Hematopoietic multipotent progenitor cell treated with erythropoietin and hydrocortisone succinate and interleukin-3 and kit ligand, for 4 days (in vitro differentiated cells): ENCODE measurements around the gene MIDN.

ENCODE experiments used
- DNase-seq: peaks from one replicate; pipeline ENCODE4 v3.0.0-alpha.2; 2015

Gene MIDN

GRCh38 chr19:1220976-1221903, 27.1 kb upstream of the MIDN start:
- DNase-seq: no peak

- no peak for DNase-seq
These were observed 26.5 kb upstream of the MIDN start for GRCh38 chr19:1221904-1222255.

DNA sequence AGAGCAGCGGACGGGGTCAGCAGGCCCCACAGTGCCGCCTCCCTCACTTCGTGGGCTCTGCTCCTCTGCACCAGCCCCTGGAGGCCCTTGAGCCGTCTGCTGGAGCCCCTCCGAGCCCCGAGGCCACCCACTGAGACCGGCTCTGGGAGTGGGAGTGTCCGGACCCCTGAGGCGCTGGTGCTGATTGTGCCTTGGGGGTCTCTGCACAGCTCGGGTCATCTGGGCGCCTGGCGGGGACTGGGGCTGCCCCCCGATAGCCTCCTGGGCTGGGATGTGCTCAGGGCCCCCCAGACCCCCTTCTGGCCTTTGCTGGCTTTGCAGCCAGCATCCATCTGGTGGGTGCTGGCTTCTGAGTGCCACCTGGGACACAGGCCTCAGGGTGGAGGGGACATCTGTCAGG, 26.0 kb upstream of the MIDN start:
- no peak for DNase-seq

- peak; percentile 67 for DNase-seq
These were observed 25.1 kb upstream of the MIDN start for GRCh38 chr19:1223018-1223855.

DNA sequence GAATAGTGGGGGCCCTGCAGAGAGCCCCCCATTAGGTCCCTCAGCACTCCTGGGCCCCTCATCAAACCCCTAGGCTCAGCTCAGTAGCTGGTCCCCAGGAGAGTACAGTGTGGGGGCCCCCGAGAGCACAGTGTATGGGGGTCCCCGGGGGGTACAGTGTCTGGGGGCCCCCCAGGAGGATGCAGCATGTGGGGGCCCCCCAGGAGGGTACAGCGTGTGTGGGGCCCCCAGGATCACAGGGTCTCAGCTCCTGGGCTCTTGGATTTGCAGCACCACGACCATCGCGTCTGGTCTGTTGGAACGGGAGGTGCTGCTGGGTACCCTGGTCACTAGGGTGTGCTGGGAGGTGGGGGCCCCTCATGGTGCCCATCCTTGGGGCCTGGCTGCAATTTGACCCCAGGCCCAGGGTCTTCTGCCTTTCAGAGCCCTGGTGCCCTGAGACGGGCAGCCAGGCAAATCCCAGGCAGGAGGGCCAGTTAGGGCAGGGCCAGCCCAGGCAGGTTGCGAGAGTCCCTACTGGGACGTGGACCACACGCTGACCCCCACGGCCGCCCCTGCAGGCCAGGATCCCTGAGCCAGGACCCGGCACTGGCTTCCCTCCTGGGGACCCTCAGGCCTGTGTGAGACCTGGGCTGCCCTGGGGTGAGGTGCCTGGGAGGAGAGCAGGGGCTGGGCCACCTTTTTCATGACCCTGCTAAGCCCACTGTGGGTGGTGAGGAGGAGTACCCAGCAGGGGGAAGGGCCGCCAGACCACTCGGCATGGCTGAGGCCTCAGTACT, 24.1 kb upstream of the MIDN start:
- no peak for DNase-seq

- DNase-seq: no peak
These were observed 23.5 kb upstream of the MIDN start for GRCh38 chr19:1224847-1225246.

DNA sequence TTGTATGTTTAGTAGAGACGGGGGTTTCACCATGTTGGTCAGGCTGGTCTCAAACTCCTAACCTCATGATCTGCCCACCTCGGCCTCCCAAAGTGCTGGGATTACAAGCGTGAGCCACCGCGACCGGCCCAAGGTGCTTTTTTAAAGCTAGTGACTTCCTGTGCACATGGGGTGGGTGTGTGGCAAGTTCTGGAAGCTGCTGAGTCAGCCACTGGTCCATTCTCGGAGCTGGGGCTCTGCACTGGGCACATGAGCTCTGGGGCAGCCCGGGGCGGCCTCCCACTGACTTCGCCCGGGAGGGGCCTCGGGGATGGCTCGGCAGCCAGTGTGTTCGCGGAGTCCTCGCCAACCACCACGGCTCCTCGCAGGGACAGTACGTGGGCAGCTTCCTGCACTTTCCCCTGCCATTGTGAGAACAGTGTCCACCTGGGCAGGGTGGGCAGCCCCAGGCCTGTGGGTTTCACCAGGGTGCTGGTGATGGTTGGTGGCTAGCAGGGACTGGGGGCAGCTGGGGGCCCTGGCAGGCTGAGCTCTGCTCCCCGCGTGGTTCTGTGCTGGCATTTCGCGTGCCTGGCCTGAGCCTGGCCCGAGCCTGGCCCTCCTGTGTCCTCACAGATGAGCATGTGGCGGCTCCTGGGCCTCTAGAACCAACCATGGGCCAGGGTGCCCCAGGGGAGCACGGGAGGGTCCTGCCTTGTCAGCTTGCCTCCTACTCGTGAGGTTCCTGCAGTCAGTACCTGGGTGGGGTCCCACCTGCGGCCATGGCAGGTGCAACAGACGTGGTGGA, 22.8 kb upstream of the MIDN start:
- no peak for DNase-seq

- DNase-seq: no peak
These were observed 22.2 kb upstream of the MIDN start for GRCh38 chr19:1226227-1226518.

- no peak for DNase-seq
These were observed 21.7 kb upstream of the MIDN start for GRCh38 chr19:1226522-1227303.

DNA sequence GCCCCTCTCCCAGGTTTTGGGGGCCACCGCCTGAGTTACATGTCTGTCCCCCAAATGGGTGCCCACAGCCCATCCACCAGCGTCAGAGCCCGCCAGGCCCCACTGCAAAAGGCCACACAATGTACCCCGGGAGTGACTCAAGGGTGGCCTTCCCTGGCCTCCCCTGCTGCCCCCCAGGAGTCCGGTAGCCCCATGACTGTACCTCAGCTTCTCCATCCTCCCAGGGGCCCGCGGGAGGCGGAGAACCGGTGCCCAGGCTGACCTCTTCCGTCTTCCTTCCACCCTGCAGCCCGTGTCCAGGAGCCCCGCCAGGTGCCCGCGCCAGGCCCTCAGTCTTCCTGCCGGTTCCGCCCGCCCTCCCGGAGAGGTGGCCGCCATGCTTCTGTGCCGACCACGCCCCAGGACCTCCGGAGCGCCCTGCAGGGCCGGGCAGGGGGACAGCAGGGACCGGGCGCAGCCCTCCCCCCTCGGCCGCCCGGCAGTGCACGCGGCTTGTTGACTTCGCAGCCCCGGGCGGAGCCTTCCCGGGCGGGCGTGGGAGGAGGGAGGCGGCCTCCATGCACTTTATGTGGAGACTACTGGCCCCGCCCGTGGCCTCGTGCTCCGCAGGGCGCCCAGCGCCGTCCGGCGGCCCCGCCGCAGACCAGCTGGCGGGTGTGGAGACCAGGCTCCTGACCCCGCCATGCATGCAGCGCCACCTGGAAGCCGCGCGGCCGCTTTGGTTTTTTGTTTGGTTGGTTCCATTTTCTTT, 20.9 kb upstream of the MIDN start:
- DNase-seq: no peak

DNA sequence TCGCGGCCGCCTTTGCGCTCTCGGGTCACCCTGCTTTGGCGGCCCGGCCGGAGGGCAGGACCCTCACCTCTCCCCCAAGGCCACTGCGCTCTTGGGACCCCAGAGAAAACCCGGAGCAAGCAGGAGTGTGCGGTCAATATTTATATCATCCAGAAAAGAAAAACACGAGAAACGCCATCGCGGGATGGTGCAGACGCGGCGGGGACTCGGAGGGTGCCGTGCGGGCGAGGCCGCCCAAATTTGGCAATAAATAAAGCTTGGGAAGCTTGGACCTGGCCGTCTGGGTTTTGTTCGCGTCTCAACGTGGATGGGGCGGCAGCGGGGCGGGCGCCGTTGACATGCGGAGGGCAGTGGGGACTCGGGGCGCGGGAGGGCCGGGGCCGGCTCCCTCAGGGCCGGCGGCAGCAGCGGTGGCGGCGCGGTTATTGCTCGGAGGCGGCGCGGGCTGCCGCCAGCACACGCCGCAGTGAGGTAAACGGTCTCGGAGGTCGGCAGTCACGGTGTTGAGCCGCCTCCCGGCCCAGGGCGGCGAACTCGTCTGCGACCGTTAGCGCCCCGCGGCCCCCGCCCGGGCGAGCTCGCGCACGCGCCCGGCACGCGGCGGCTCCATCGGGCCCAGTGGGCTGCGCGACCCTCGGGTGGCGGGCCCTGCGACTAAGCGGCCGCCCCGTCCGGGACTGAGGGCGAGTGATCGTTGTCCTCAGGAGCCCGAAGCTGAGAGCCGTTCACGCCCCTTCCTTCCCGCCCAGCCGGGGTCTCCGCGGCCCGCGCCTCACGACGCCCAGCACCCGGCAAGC, 20.0 kb upstream of the MIDN start:
- DNase-seq: no peak

DNA sequence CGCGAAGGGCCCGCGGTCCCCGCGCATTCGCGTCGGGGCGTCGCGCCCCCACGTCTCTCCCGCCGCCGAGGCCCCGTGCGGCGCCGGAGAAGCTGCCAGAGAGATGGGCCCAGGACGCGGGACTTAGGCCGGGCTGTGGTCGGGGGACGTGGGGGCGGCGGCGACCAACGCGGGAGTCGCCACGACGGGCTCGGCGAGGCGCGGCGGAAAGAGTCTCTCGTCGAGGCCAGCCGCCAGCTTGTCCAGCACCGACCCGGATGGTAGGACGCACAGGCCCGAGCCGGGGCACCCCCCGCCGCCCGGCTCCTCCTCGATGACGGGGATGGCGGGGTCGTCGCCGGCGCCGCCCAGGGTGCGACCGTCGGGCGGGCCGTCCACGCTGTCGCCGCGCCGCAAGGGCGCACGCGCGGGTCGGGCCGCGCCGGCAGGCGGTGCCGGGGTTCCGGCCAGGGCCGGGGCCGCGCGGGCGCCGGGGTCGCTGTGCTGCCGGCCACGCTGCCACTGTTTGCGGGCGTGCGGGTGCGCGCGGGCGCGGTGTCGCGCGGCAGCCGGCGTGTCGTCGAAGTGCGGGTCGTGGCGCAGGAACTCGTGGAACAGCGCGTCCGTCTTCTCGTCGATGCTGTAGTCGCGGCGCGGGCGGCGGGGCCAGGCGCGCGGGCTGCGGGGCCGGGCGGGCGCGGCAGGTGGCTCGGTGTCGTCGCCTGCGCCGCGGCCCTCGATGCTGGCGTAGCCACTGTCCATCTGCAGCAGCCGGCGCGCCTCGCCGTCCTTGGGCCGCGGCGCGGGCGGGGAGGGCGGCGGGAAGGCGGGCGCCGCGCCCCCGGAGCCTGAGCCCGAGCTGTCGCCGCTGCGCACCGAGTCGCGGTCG, 19.1 kb upstream of the MIDN start:
- DNase-seq: no peak

- no peak for DNase-seq
These were observed 18.2 kb upstream of the MIDN start for GRCh38 chr19:1229924-1230782.

DNA sequence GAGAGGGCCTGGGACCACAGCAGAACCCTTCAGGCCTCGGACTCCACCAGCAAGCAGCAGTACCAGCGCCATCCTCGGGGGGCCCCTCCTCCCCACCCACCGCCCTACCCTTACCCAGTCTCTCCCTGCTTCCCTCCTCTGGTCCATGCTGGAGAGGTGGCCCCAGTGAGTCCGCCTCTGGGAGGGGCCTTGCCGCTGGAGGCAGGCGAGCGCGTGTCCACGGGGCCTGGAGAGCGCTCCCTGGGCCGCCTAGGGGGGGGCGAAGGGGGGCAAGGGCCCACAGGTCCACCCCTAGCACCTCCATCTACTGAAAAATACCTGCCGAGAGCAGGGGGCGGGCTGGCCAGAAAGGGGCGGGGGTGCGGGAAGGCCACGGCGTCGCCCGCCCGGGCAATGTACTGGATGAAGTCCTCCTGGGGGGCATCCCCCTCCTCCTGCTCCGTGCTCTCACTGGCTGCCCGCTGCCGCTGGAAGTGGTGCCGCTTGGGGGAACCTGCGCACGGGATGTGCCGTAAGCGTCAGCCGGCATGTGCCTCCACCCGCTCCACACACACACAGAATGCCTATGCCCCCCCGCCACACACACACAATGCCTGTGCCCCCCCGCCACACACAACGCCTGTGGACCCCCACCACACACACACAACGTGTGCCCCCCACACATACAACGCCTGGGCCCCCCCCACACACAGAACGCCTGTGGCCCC, 17.4 kb upstream of the MIDN start:
- no peak for DNase-seq

DNA sequence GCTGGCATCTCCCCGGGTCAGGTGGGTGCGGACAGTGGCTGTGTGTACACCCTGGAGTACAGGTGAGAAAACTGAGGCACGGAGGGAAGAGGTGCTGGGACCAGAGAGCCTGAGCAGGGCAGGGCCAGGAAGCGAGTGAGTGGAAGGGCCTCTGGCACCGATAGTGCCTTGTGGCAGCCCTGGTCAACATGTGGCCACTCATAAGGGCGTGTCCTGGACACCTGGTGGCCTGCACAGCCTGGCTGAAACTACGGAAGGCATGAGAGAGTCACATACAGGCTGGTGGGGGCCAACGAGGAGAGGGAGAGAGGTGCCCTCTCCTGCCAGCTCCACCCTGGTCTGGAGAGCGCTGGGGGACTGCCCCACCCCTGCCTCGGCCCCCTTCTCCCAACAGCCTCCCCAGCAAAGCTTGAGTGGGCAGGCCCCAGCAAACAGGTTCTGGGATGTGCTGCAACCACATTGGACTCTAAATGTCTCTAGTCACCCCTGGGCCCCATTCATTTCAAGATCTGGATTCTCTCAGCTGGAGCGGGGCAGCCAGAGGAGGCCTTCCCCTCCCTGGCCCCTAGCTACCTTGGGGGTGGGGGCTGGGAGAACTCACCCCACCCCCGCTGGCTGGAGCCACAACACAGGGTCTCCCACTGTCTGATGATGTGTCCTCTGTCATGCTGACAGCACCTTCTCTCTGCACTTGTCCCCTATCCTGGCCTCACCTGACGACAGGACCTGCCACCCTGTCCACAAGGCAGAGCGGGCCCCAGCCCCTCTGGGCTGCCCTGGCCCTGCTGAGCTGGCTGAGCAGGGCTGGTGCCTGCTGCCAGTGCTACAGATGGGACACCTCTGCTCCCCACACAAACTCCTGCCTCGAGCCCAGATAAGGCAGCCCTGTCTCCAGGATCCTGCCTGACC, 16.4 kb upstream of the MIDN start:
- no peak for DNase-seq

DNA sequence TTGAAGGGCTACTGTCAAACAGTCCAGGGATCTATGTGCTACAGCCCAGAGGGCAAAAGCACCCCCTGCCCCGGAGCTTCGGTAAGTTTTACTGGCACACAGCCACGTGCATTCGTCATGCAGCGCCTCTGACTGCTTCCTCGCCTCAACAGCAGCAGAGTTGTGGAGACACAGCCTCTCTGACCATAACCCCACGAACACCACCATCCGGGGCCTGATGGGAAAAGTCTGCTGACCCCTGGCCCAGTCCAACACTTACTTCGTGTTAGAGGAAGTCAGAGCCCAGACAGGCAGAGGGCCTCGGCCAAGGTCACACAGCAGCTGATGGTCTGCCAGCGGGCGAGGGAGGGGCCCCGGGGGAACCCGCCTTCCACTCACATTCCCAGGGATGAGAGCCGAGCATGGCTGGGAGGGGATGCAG, 15.7 kb upstream of the MIDN start:
- peak; percentile 57 for DNase-seq
